Measurements from ENCODE around the gene RAB3GAP2.

DNA sequence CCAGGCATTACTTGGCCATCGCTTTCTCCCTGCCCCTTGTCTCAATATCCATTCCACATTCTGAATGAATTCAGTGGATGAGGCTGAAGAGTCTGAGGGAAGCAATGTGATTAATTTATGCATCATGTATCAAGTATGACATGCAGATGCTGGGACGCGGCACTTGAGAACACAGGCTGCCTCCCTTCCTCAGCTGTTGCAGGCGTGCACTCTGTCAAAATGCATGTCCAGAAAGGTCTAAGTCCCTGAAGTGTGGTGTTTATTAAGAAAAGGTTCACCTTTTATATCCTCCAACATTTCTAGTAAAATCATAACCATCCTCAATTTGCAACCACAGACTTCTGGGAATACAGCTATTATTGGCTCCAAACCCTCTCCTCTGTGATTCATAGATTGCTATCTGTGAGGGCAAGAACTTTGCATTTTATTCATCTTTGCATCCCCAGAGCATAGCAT is 22.6 kb upstream of the RAB3GAP2 start:
- TF ChIP-seq REST (IDR thresholded peaks at IDR 0.05; ENCODE audit: borderline replicate concordance in 1 of 2, low read depth in 1 of 2, low read length in 2 of 2) (no peak), ZNF274 (CRISPR knock-in tag; IDR thresholded peaks at IDR 0.05) (no peak), MTF1 (CRISPR knock-in tag; IDR thresholded peaks at IDR 0.05) (no peak), TAF1 (CRISPR knock-in tag; IDR thresholded peaks at IDR 0.05) (no peak), IRF1 (CRISPR knock-in tag; IDR thresholded peaks at IDR 0.05; ENCODE audit: low read depth) (no peak), PHF8 (CRISPR knock-in tag; IDR thresholded peaks at IDR 0.05) (no peak), NCOA5 (CRISPR knock-in tag; IDR thresholded peaks at IDR 0.05) (no peak), SMARCE1 (IDR thresholded peaks at IDR 0.05; ENCODE audit: borderline replicate concordance) (no peak), SMC3 (IDR thresholded peaks at IDR 0.05; ENCODE audit: low read length) (no peak), ZBTB44 (CRISPR knock-in tag; IDR thresholded peaks at IDR 0.05) (no peak), ZZZ3 (CRISPR knock-in tag; IDR thresholded peaks at IDR 0.05; ENCODE audit: borderline replicate concordance) (no peak), STAG1 (CRISPR knock-in tag; IDR thresholded peaks at IDR 0.05) (no peak)
